ENCODE results near the gene WASF3.

Gene WASF3

DNA sequence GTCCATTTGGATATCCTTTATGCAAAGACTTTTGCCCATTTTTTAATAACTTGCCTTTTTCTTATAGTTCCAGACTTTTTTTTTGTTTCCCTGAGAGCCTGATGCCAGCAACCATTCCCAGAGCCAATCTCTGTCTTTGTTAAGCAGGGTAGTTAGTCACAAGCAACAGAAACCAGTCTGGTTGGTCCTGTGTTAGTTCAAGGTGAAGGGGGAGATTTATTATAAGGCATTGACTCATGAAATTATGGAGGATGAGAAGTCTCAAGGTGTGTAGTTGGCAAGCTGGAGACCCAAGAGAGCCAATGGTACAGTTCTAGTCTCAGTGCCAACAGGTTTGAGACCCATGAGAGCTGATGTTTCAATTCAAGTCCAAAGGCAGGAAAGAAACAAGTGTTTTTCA, 170.2 kb downstream of the WASF3 start:
- no peaks in the 10 kb centered on the region for H3K4me1 ChIP-seq (ENCODE audit: control insufficient read depth, insufficient read depth, low read length)
- H3K9ac ChIP-seq (ENCODE audit: low read length): no peak overlapping the region
- peaks cover 5% of the 10 kb centered on the region; the same call in 1 of the 2 replicates for H3K9me3 ChIP-seq (ENCODE audit: control insufficient read depth, insufficient read depth, low read depth, low read length)
- no peaks in the 10 kb centered on the region for H3K36me3 ChIP-seq (ENCODE audit: control insufficient read depth, insufficient read depth, low read length)
- H3K27ac ChIP-seq (ENCODE audit: low read depth, low read length): no peak overlapping the region
- no peak overlapping the region for H3K4me3 ChIP-seq (ENCODE audit: low read depth, low read length)
- no peaks in the 10 kb centered on the region for H3K27me3 ChIP-seq (ENCODE audit: control insufficient read depth, insufficient read depth, low read length)

DNA sequence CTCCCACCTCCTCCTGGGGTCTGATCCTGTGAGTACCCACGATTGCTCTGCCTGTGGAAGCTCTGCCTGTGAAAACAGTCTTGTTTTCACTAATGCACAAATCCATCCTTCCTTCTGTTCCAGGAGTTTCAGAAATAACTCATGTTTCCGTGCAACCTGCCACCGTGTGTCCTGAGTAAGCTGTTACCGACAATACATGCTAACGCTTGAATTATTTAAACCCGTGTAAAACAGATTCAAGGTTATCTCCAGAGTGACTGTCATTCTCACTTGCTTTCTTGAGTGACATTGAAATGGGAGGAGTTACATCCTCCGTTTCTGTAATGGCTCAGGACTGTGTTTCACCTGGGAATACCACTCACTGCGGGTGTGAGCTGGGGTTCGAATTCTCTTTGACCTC, 178.2 kb downstream of the WASF3 start:
- Histone ChIP-seq H3K27me3 (ENCODE audit: control insufficient read depth, insufficient read depth, low read length) (no peaks in the 10 kb centered on the region), H3K9ac (ENCODE audit: low read length) (no peak overlapping the region), H3K4me1 (ENCODE audit: control insufficient read depth, insufficient read depth, low read length) (no peaks in the 10 kb centered on the region), H3K4me3 (ENCODE audit: low read depth, low read length) (no peak overlapping the region), H3K9me3 (ENCODE audit: control insufficient read depth, insufficient read depth, low read depth, low read length) (peaks cover 23% of the 10 kb centered on the region), H3K36me3 (ENCODE audit: control insufficient read depth, insufficient read depth, low read length) (no peaks in the 10 kb centered on the region), H3K27ac (ENCODE audit: low read depth, low read length) (no peak overlapping the region)
